Left lung (tissue), 10 donors: ENCODE measurements around the gene UGT3A1. TPM values are rescaled to one million over a fixed set of nuclear protein-coding genes. Genes with fewer than 3 reads are reported as not detected.

Experiments
- ATAC-seq: fragments of 200-7000 bp; cut with Tn5 transposase; one replicate; pipeline ENCODE4 v1.9.1; 2020; ENCODE audit warnings: moderate library complexity
- DNase-seq, 4 donors: peaks; one replicate each; pipeline ENCODE4 v3.0.0-alpha.2; 2013 to 2020
- H3K27ac ChIP-seq, 2 donors: fragments of 200-600 bp; sonication (generic) in 1 of 2; one replicate each; pipeline versions ENCODE4 v1.5.0 to v1.8.0; 2020 to 2021
- H3K27me3 ChIP-seq, 2 donors: fragments of 200-600 bp; sonication (generic) in 1 of 2; one replicate each; pipeline versions ENCODE4 v1.5.0 to v1.8.0; 2020 to 2021
- H3K36me3 ChIP-seq, 2 donors: fragments of 200-600 bp; sonication (generic) in 1 of 2; one replicate each; pipeline versions ENCODE4 v1.5.0 to v1.8.0; 2020 to 2021
- H3K4me1 ChIP-seq, 2 donors: fragments of 200-600 bp; one replicate each; pipeline ENCODE4 v1.8.0; 2021
- H3K4me3 ChIP-seq, 2 donors: fragments of 200-600 bp; sonication (generic) in 1 of 2; one replicate each; pipeline versions ENCODE4 v1.5.0 to v1.8.0; 2020 to 2021; ENCODE audit warnings: mild to moderate bottlenecking in 1 of 2
- H3K9me3 ChIP-seq, 2 donors: fragments of 200-600 bp; sonication (generic) in 1 of 2; one replicate each; pipeline versions ENCODE4 v1.5.0 to v1.8.0; 2020 to 2021
- CTCF ChIP-seq, 2 donors: fragments of 200-600 bp; sonication (generic) in 1 of 2; IDR thresholded peaks; one replicate each; pipeline versions ENCODE4 v1.5.0 to v1.8.0; 2021; ENCODE audit warnings: antibody characterized with exemption in 2 of 2
- intact Hi-C, 2 donors: fragments of 100-400 bp; cut with DNase I; formaldehyde crosslinking; loops; one replicate each; pipeline versions ENCODE4 v1.11.2 to v1.14.2; 2022
- polyA plus RNA-seq, 6 donors: library from polyadenylated mRNA; unstranded; fragments of 120-200 nt; gene quantifications; one replicate each; pipeline ENCODE4 v1.2.1, GENCODE V29; 2013; ENCODE audit not compliant: insufficient read length in 6 of 6
- total RNA-seq, 2 donors: library from RNA; stranded (reverse); fragmentation: NEBNext Ultra II Directional; extraction: Animal tissue kit (Norgen Biotek cat#: 25700); gene quantifications; one replicate each; pipeline ENCODE4 v1.2.1, GENCODE V29; 2021
- donor health status: DM: no; HTN: yes; CAD: no.
- donor health status: DM: no; HTN: no; CAD: no.

UGT3A1 gene
- total and polyA plus RNA-seq, 8 donors: 0.10 to 0.77 (median 0.28) TPM; not detected in 2

- Histone ChIP-seq H3K4me1 (peaks cover 7 to 15% of the 10 kb centered on the region in 2 donors), H3K27ac (no peak overlapping the region), H3K4me3 (no peak overlapping the region), H3K36me3 (no peaks in the 10 kb centered on the region), H3K9me3 (peaks cover 0 to 3% of the 10 kb centered on the region in 2 donors), H3K27me3 (peaks cover 0 to 19% of the 10 kb centered on the region in 2 donors)
- intact Hi-C loops: loop anchor here in 1 of 2 donors (5.0 kb wide), 2 partner anchors 144 to 269 kb away; no protein-coding TSS in a partner anchor
- no peak for TF ChIP-seq CTCF (IDR thresholded peaks at IDR 0.05)
- DNase-seq (peak in 1 of 4 donors; percentile 60), ATAC-seq (no peak)
Measured at GRCh38 chr5:35920890-35921289, 70.3 kb downstream of the UGT3A1 start.

GRCh38 chr5:35919191-35919590 lies 72.0 kb downstream of the UGT3A1 start:
- peaks cover under 1 to 1% of the 10 kb centered on the region in 2 donors for H3K4me1 ChIP-seq
- no peak for TF ChIP-seq CTCF (IDR thresholded peaks at IDR 0.05)
- peaks cover 0 to 2% of the 10 kb centered on the region in 2 donors for H3K27me3 ChIP-seq
- H3K9me3 ChIP-seq: peaks cover 0 to 3% of the 10 kb centered on the region in 2 donors
- H3K27ac ChIP-seq: no peak overlapping the region
- no peak overlapping the region for H3K4me3 ChIP-seq
- H3K36me3 ChIP-seq: no peaks in the 10 kb centered on the region
- no peak for DNase-seq
- intact Hi-C loops: no loop called here
- no peak for ATAC-seq

- Histone ChIP-seq H3K27me3 (no peaks in the 10 kb centered on the region), H3K27ac (no peak overlapping the region), H3K9me3 (peaks cover 0 to 3% of the 10 kb centered on the region in 2 donors), H3K4me3 (no peak overlapping the region), H3K4me1 (no peaks in the 10 kb centered on the region), H3K36me3 (no peaks in the 10 kb centered on the region)
- intact Hi-C loops: no loop called here
- no peak for TF ChIP-seq CTCF (IDR thresholded peaks at IDR 0.05)
- DNase-seq (no peak), ATAC-seq (no peak)
Measured at GRCh38 chr5:35908814-35909213, 82.4 kb downstream of the UGT3A1 start.

- H3K4me3 ChIP-seq: no peak overlapping the region
- H3K9me3 ChIP-seq: peaks cover 0 to 3% of the 10 kb centered on the region in 2 donors
- H3K4me1 ChIP-seq: no peaks in the 10 kb centered on the region
- H3K36me3 ChIP-seq: no peaks in the 10 kb centered on the region
- intact Hi-C loops: no loop called here
- no peak for TF ChIP-seq CTCF (IDR thresholded peaks at IDR 0.05)
- no peak for ATAC-seq
- H3K27me3 ChIP-seq: no peaks in the 10 kb centered on the region
- no peak for DNase-seq
- H3K27ac ChIP-seq: no peak overlapping the region
Measured at GRCh38 chr5:35908228-35908627, 83.0 kb downstream of the UGT3A1 start.

- H3K27ac ChIP-seq: no peak overlapping the region
- ATAC-seq (no peak), DNase-seq (no peak)
- H3K27me3 ChIP-seq: no peaks in the 10 kb centered on the region
- H3K36me3 ChIP-seq: no peaks in the 10 kb centered on the region
- no peaks in the 10 kb centered on the region for H3K4me1 ChIP-seq
- TF ChIP-seq CTCF (IDR thresholded peaks at IDR 0.05): no peak
- intact Hi-C loops: no loop called here
- no peaks in the 10 kb centered on the region for H3K9me3 ChIP-seq
- no peak overlapping the region for H3K4me3 ChIP-seq
Measured at GRCh38 chr5:35904443-35905132, 86.6 kb downstream of the UGT3A1 start.
